Thoracic aorta (tissue), 2 donors: Measurements from ENCODE around the gene IFNW1. TPM values are rescaled to one million over a fixed set of nuclear protein-coding genes. Genes with fewer than 3 reads are reported as not detected.

Source experiments
- ATAC-seq: fragments of 150-250 bp; one replicate; pipeline ENCODE4 v1.8.0; 2017; ENCODE audit warnings: low read depth; ENCODE audit not compliant: insufficient number of reproducible peaks, low FRiP score
- DNase-seq: peaks from one replicate; pipeline ENCODE4 v3.0.0-alpha.2; 2020; ENCODE audit warnings: low spot score
- H3K27ac ChIP-seq, 2 donors: fragments of 200-600 bp; sonication (generic); 1 replicate in 1 of 2; 2 replicates in 1 of 2; pipeline ENCODE4 v1.5.1; 2016; ENCODE audit warnings: mild to moderate bottlenecking in 2 of 2, moderate library complexity in 2 of 2
- H3K27me3 ChIP-seq: fragments of 200-600 bp; sonication (generic); replicated peaks from 2 replicates; pipeline ENCODE4 v1.6.0; 2016; ENCODE audit warnings: mild to moderate bottlenecking; ENCODE audit not compliant: insufficient read depth
- H3K36me3 ChIP-seq: fragments of 200-600 bp; sonication (generic); one replicate; pipeline ENCODE4 v1.5.1; 2016
- H3K4me1 ChIP-seq, 2 donors: fragments of 200-600 bp; sonication (generic); 1 replicate in 1 of 2; 2 replicates in 1 of 2; pipeline versions ENCODE4 v1.5.1 to v1.6.0; 2016; ENCODE audit warnings: low read depth in 2 of 2, mild to moderate bottlenecking in 1 of 2; ENCODE audit not compliant: control insufficient read depth in 1 of 2
- H3K4me3 ChIP-seq: fragments of 200-600 bp; sonication (generic); 2 replicates; pipeline ENCODE4 v1.5.1; 2016; ENCODE audit warnings: mild to moderate bottlenecking
- H3K9me3 ChIP-seq: fragments of 200-600 bp; sonication (generic); 2 replicates; pipeline ENCODE4 v1.5.1; 2016
- total RNA-seq, 2 donors: library from RNA; depleted of rRNA; stranded (reverse); fragments of >200 nt; gene quantifications; one replicate each; pipeline versions ENCODE4 v1.1.0 to v1.2.3, GENCODE V29; 2016
- TF ChIP-seq, protein P1 (sequence below): fragments of 200-600 bp; sonication (generic); IDR thresholded peaks from one replicate; pipeline ENCODE4 v1.5.1; 2019; ENCODE audit warnings: antibody characterized with exemption

IFNW1 gene
- total RNA-seq, 2 donors from 2014 or later = not detected

GRCh38 chr9:21121595-21122251, 19.9 kb downstream of the IFNW1 start:
- no peak overlapping the region for H3K4me3 ChIP-seq
- no peaks in the 10 kb centered on the region for H3K27me3 ChIP-seq
- H3K27ac ChIP-seq = no peak overlapping the region
- ATAC-seq = no peak
- no peaks in the 10 kb centered on the region for H3K9me3 ChIP-seq
- TF ChIP-seq, protein P1, sequence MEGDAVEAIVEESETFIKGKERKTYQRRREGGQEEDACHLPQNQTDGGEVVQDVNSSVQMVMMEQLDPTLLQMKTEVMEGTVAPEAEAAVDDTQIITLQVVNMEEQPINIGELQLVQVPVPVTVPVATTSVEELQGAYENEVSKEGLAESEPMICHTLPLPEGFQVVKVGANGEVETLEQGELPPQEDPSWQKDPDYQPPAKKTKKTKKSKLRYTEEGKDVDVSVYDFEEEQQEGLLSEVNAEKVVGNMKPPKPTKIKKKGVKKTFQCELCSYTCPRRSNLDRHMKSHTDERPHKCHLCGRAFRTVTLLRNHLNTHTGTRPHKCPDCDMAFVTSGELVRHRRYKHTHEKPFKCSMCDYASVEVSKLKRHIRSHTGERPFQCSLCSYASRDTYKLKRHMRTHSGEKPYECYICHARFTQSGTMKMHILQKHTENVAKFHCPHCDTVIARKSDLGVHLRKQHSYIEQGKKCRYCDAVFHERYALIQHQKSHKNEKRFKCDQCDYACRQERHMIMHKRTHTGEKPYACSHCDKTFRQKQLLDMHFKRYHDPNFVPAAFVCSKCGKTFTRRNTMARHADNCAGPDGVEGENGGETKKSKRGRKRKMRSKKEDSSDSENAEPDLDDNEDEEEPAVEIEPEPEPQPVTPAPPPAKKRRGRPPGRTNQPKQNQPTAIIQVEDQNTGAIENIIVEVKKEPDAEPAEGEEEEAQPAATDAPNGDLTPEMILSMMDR = no peak
- no peaks in the 10 kb centered on the region for H3K36me3 ChIP-seq
- H3K4me1 ChIP-seq = no peaks in the 10 kb centered on the region
- no peak for DNase-seq

- TF ChIP-seq, protein P1 = no peak
- no peak for DNase-seq
- ATAC-seq = no peak
- H3K27ac ChIP-seq = no peak overlapping the region
- H3K36me3 ChIP-seq = no peaks in the 10 kb centered on the region
- no peak overlapping the region for H3K4me3 ChIP-seq
- no peaks in the 10 kb centered on the region for H3K9me3 ChIP-seq
- no peaks in the 10 kb centered on the region for H3K27me3 ChIP-seq
- no peaks in the 10 kb centered on the region for H3K4me1 ChIP-seq
Measured at GRCh38 chr9:21121079-21121478, 20.6 kb downstream of the IFNW1 start.

DNA sequence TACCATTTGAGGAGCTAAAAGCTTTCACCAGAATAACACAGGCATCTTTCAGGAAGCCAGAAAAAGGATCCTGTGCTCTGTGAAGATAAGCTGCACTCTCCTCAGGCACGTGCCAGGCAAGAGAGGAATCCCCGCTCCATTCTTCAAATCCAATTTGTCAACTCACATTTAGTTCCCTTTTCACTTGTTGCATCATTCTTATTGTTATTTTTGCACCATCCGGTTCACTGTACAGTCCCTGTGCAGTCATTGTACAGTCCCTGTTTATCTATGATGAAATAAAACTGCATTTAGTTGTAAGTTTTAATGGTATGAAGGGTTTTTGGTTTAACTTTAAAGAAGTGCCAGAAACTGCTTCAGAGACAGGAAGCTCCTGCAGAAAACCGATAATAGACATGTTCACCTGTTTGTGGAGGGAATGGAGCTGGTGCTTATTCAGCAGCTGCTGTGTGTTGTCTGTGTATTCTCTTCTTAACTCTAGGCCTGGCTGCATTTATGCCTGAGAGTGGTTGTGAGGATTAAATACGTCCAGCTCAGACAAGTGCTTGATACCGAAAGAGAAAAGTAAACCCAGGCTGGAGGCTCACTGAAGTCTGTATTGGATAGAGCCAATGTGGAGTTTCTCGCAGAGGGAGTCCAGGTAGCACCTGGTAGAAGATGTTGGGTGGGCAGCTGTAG, 22.4 kb downstream of the IFNW1 start:
- DNase-seq = no peak
- Histone ChIP-seq H3K36me3 (no peaks in the 10 kb centered on the region), H3K4me1 (no peaks in the 10 kb centered on the region), H3K4me3 (no peak overlapping the region), H3K9me3 (no peaks in the 10 kb centered on the region), H3K27ac (no peak overlapping the region), H3K27me3 (no peaks in the 10 kb centered on the region)
- TF ChIP-seq, protein P1 = no peak
- ATAC-seq = no peak

- ATAC-seq (no peak), DNase-seq (no peak)
- Histone ChIP-seq H3K27ac (no peak overlapping the region), H3K27me3 (no peaks in the 10 kb centered on the region), H3K36me3 (no peaks in the 10 kb centered on the region), H3K4me3 (no peak overlapping the region), H3K4me1 (no peaks in the 10 kb centered on the region), H3K9me3 (no peaks in the 10 kb centered on the region)
- TF ChIP-seq, protein P1 = no peak
Measured at GRCh38 chr9:21114311-21114710, 27.3 kb downstream of the IFNW1 start.

DNA sequence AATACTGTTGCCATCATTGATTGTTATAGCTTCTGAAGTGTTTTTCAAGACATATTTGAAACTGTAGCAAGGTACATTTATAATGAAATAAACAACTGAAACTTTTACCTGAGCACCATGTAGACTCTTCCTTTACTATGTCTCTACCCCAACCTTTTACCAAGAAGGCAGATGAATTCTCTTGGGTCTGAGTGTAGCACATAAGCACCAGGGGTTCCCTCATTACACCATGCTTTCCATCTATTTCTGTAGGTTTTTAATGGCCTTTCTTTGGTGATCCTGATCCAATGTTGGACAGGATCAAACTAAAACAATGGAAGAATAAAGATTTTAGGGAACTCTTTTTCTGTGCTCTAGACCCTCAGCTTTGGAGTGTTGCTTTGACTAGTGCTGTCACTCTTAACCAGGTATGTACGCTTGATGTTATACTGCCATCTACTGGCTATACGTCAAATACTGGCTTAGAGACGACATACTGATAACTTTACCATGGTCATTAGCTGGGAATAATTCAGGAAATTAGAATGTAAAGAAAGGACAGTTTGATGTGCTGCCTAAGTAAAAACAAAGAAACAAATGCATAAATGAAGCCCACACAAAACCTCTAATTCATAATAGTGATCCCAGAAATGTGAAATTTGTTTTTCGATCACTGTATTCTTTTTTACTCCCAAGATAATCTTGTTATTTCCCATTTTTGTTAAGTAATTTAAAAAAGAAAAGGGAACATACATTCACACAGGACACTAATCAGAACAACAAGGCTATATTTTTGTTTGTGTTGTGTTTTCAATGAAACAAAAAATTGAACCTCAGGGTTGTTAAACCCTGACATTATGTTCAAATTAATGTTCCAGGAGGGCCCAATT, 30.7 kb downstream of the IFNW1 start:
- H3K36me3 ChIP-seq = no peaks in the 10 kb centered on the region
- ATAC-seq = peak; percentile 79
- no peaks in the 10 kb centered on the region for H3K27me3 ChIP-seq
- H3K4me3 ChIP-seq = no peak overlapping the region
- DNase-seq = no peak
- TF ChIP-seq, protein P1 = peak; percentile 78
- H3K4me1 ChIP-seq = no peaks in the 10 kb centered on the region
- no peak overlapping the region for H3K27ac ChIP-seq
- no peaks in the 10 kb centered on the region for H3K9me3 ChIP-seq
